Psoas muscle (tissue), 8 donors: ENCODE data around the gene SYT14. TPM values are rescaled to one million over a fixed set of nuclear protein-coding genes. Genes with fewer than 3 reads are reported as not detected.

Experiments
- ATAC-seq, 4 donors: fragments of 200-7000 bp; cut with Tn5 transposase; one replicate each; pipeline ENCODE4 v1.9.1; 2020; ENCODE audit warnings: moderate library complexity in 3 of 4, mild to moderate bottlenecking in 2 of 4
- DNase-seq, 2 donors: peaks; one replicate each; pipeline ENCODE4 v3.0.0-alpha.2; 2020
- H3K27ac ChIP-seq: fragments of 200-600 bp; one replicate; pipeline ENCODE4 v1.8.0; 2022
- H3K27me3 ChIP-seq, 3 donors: fragments of 200-600 bp in 1 of 3; one replicate each; pipeline versions ENCODE4 v1.6.1 to v1.8.0; 2013 to 2022; ENCODE audit warnings: low read length in 2 of 3, mild to moderate bottlenecking in 2 of 3, moderate library complexity in 1 of 3; ENCODE audit not compliant: insufficient read depth in 3 of 3
- H3K36me3 ChIP-seq, 2 donors: fragments of 200-600 bp in 1 of 2; one replicate each; pipeline versions ENCODE4 v1.6.1 to v1.8.0; 2013 to 2022; ENCODE audit warnings: low read depth in 1 of 2, mild to moderate bottlenecking in 1 of 2, moderate library complexity in 1 of 2; ENCODE audit not compliant: insufficient read depth in 1 of 2
- H3K4me1 ChIP-seq: fragments of 200-600 bp; one replicate; pipeline ENCODE4 v1.8.0; 2022
- H3K4me3 ChIP-seq: fragments of 200-600 bp; one replicate; pipeline ENCODE4 v1.8.0; 2022; ENCODE audit warnings: mild to moderate bottlenecking
- H3K9me3 ChIP-seq: fragments of 200-600 bp; one replicate; pipeline ENCODE4 v1.8.0; 2022
- WGBS, 3 donors: extraction: QIAGEN DNeasy Blood & Tissue Kit; methylation state at CpG; one replicate each; pipeline versions ENCODE4 v1.1.6 to v1.1.7; 2013; 5-methylcytosine and 5-hydroxymethylcytosine counted together
- intact Hi-C, 2 donors: fragments of 100-400 bp; cut with DNase I; formaldehyde crosslinking; loops; one replicate each; pipeline versions ENCODE4 v1.11.0 to v1.14.2; 2022
- polyA plus RNA-seq, 3 donors: library from polyadenylated mRNA; stranded (reverse); fragments of 200-250 nt; gene quantifications; one replicate each; pipeline ENCODE4 v1.2.3, GENCODE V29; 2013
- total RNA-seq, 4 donors: library from RNA; stranded (reverse); fragmentation: NEBNext Ultra II Directional in 2 of 4; extraction: Animal tissue kit (Norgen Biotek cat#: 25700) in 2 of 4; gene quantifications; one replicate each; pipeline versions ENCODE4 v1.2.1 to v1.2.4, GENCODE V29; 2021 to 2023
- TF ChIP-seq, protein P1 (sequence below): fragments of 200-600 bp; IDR thresholded peaks from one replicate; pipeline ENCODE4 v1.8.0; 2022; ENCODE audit warnings: antibody characterized with exemption
- donor health status: healthy with polysubstance abuse.
- donor health status: DM: no; HTN: no; CAD: no; lungs with moderate emphysema.
- donor health status: Bipolar disorder and iron deficiency.
- donor health status: healthy.
- donor health status: DM: yes; HTN: yes; CAD: no.
- donor health status: DM: no; HTN: no; CAD: no.
- donor health status: DM: no; HTN: no; CAD: no.
- donor health status: DM: yes; HTN: yes; CAD: no.

SYT14 gene
- total and polyA plus RNA-seq, 7 donors = under 0.01 to 0.18 (median 0.04) TPM; not detected in 3

DNA sequence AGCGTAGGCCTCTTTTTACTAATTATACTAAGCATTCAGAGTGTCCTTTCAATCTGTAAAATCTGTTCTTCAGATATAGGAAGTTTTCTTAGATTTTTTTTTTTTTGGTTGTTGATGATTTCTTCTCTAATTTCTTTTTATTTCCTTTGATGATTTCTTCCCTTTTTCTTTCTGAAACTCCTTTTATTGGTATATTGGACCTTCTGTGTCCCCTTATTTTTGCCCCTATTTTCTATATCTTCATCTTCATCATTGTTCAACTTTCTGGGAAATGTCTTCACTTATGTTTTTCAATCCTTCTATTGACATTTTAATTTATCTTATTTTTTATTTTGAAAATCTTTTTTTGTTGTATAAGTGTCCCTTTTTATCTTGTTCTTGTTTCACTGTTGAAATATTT, 17.2 kb upstream of the SYT14 start:
- Histone ChIP-seq H3K4me1 (no peaks in the 10 kb centered on the region), H3K9me3 (peaks cover 4% of the 10 kb centered on the region), H3K27ac (no peak overlapping the region), H3K36me3 (no peaks in the 10 kb centered on the region), H3K27me3 (no peaks in the 10 kb centered on the region), H3K4me3 (no peak overlapping the region)
- no peak for DNase-seq
- intact Hi-C loops = no loop called here
- WGBS, 3 donors = 82 to 86% (median 84%) methylated on average over 1 of the region's 1 CpG
- TF ChIP-seq, protein P1, sequence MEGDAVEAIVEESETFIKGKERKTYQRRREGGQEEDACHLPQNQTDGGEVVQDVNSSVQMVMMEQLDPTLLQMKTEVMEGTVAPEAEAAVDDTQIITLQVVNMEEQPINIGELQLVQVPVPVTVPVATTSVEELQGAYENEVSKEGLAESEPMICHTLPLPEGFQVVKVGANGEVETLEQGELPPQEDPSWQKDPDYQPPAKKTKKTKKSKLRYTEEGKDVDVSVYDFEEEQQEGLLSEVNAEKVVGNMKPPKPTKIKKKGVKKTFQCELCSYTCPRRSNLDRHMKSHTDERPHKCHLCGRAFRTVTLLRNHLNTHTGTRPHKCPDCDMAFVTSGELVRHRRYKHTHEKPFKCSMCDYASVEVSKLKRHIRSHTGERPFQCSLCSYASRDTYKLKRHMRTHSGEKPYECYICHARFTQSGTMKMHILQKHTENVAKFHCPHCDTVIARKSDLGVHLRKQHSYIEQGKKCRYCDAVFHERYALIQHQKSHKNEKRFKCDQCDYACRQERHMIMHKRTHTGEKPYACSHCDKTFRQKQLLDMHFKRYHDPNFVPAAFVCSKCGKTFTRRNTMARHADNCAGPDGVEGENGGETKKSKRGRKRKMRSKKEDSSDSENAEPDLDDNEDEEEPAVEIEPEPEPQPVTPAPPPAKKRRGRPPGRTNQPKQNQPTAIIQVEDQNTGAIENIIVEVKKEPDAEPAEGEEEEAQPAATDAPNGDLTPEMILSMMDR = no peak
- ATAC-seq = no peak

DNA sequence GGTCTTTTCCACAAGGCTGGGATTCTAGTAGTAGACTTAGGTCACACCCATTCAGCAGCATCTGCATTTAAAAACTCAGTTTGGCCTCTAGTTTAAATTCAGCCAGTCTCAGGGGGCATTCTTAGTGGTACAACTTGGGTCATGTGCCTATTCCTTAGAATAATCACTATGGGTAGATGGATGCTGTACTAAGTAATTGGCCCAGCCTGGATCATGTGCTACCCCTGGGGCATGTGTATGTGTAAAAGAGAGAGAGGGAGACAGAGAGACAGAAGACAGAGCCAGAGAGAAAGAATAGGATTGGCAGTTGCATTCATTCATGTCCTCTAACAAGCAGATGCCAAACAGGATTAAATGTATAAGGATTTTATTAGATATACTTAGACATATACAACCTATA, 13.6 kb upstream of the SYT14 start:
- no peaks in the 10 kb centered on the region for H3K36me3 ChIP-seq
- DNase-seq (no peak), ATAC-seq (no peak)
- H3K4me1 ChIP-seq = no peaks in the 10 kb centered on the region
- H3K27me3 ChIP-seq = no peaks in the 10 kb centered on the region
- H3K9me3 ChIP-seq = peaks cover 4% of the 10 kb centered on the region
- H3K27ac ChIP-seq = no peak overlapping the region
- no peak overlapping the region for H3K4me3 ChIP-seq
- intact Hi-C loops = no loop called here
- TF ChIP-seq, protein P1 = no peak

DNA sequence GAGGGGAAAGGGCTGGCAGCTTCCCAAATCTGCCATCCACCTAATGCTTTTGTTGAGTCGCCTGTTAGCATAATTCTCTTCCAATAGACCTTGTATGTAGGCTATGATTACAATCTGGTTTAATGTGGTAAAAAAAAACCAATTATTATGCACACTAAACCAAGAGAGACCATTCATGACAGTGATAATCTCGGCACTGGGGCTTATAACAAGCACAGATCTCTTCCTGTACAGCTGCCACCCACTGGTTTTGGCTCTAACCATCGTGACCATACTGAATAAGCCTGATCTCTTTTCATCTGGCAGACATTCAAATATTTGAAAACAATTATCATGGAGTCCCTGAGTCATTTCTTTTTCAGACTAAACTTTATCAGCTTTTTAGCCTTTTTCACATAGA, 12.0 kb upstream of the SYT14 start:
- TF ChIP-seq, protein P1 = no peak
- no peaks in the 10 kb centered on the region for H3K36me3 ChIP-seq
- no peaks in the 10 kb centered on the region for H3K9me3 ChIP-seq
- ATAC-seq = no peak
- no peak overlapping the region for H3K27ac ChIP-seq
- H3K4me1 ChIP-seq = no peaks in the 10 kb centered on the region
- no peak overlapping the region for H3K4me3 ChIP-seq
- DNase-seq = no peak
- intact Hi-C loops = no loop called here
- WGBS, 3 donors = 21 to 25% (median 24%) methylated on average over 3 of the region's 3 CpGs
- H3K27me3 ChIP-seq = no peaks in the 10 kb centered on the region

DNA sequence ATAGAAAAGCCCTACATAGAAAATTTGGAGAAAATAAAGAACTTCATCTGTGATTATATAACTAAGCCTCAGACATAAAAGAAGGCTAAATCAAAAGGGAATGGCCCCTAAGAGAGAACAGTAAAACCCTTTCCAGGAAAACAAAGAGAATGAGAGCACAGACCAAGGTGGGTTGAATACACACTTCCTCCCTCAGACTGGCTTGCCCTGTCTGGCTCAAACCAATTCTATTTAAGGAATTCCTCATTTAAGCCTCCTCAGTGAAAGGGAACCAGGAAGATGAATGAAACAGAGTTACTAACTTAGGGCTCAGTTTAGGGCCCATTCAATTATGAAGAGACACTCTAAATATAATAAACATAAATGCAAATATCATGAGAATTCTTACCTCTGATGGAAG, 10.6 kb upstream of the SYT14 start:
- no peaks in the 10 kb centered on the region for H3K36me3 ChIP-seq
- H3K4me1 ChIP-seq = no peaks in the 10 kb centered on the region
- no peaks in the 10 kb centered on the region for H3K27me3 ChIP-seq
- H3K27ac ChIP-seq = no peak overlapping the region
- H3K9me3 ChIP-seq = no peaks in the 10 kb centered on the region
- DNase-seq = no peak
- TF ChIP-seq, protein P1 = no peak
- no peak for ATAC-seq
- intact Hi-C loops = no loop called here
- H3K4me3 ChIP-seq = no peak overlapping the region

DNA sequence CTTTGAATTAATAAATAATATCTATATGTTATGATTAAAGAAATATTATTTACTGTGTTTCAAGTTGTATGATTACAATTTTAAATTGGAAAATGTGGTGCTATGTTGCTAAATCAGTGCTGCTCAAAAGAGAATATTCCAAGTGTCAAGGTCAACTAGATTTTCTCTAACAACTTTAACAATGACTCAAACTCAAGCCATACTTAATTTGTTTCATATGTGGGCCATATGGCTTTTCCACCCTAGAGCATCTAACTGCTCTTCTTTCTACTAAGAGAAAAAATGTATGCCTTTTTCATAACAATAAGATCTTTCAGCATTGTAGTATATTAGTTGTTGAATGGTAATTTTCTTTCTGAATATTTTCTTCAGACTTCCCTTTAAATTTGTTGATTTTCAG, 8.3 kb upstream of the SYT14 start:
- Histone ChIP-seq H3K4me3 (no peak overlapping the region), H3K36me3 (no peaks in the 10 kb centered on the region), H3K9me3 (no peaks in the 10 kb centered on the region), H3K4me1 (no peaks in the 10 kb centered on the region), H3K27ac (no peak overlapping the region), H3K27me3 (no peaks in the 10 kb centered on the region)
- TF ChIP-seq, protein P1 = no peak
- ATAC-seq (no peak), DNase-seq (no peak)
- intact Hi-C loops = no loop called here
